ENCODE measurements around the gene PACSIN2. TPM values are rescaled to one million over a fixed set of nuclear protein-coding genes. Genes with fewer than 3 reads are reported as not detected.

Gene PACSIN2
- total and polyA plus RNA-seq, 7 donors: 44.2 to 126 (median 52.3) TPM

DNA sequence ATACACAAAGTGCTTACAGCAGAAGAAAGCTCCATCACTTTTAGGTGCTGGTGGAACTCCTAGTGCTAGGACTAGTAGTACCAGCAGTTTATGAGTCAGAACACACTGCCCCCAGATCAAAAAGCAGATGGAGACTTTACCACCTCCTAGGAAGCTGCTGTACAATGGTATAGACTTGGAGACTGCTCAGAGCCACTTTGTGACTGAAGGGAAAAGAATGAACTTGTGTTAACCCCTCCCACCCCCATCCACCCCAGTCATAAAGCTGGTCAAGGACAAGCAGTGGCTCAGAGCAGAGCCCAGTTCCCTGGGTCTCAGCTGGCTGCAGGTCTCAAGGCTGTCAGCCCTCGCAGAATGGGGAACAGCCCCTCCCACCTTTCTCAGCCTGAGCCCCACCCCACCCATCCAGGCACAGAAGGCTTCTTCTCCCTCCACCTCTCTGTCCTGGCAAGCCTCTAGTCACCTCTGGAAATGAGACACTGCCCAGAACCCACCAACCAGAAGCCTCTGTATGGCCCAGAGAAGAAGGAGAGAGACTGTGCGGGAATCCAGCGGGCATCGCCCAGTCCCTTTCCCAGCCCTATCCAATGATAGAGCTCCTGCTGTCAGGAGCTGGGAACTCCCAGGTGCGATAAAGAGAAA is 23.8 kb downstream of the PACSIN2 start:
- peak overlapping the region; percentile 39 to 93 (median 72) for H3K27ac ChIP-seq
- H3K27me3 ChIP-seq: no peaks in the 10 kb centered on the region
- H3K4me3 ChIP-seq: no peak overlapping the region
- intact Hi-C loops (cut with DNase I): loop anchor here (5.0 kb wide), 2 partner anchors 59 to 84 kb away; no protein-coding TSS in a partner anchor
- H3K36me3 ChIP-seq: no peaks in the 10 kb centered on the region
- peaks cover 0 to 81% (median 64%) of the 10 kb centered on the region in 4 donors for H3K4me1 ChIP-seq
- H3K9me3 ChIP-seq: no peaks in the 10 kb centered on the region
- peak; percentile 52 for DNase-seq
- TF ChIP-seq POLR2A (IDR thresholded peaks at IDR 0.05): no peak
- TF ChIP-seq EP300 (IDR thresholded peaks at IDR 0.05): peak in 1 of 4 donors; percentile 65
- peak in 1 of 4 donors; percentile 39 for TF ChIP-seq POLR2AphosphoS5 (IDR thresholded peaks at IDR 0.05)
- TF ChIP-seq, protein P1, sequence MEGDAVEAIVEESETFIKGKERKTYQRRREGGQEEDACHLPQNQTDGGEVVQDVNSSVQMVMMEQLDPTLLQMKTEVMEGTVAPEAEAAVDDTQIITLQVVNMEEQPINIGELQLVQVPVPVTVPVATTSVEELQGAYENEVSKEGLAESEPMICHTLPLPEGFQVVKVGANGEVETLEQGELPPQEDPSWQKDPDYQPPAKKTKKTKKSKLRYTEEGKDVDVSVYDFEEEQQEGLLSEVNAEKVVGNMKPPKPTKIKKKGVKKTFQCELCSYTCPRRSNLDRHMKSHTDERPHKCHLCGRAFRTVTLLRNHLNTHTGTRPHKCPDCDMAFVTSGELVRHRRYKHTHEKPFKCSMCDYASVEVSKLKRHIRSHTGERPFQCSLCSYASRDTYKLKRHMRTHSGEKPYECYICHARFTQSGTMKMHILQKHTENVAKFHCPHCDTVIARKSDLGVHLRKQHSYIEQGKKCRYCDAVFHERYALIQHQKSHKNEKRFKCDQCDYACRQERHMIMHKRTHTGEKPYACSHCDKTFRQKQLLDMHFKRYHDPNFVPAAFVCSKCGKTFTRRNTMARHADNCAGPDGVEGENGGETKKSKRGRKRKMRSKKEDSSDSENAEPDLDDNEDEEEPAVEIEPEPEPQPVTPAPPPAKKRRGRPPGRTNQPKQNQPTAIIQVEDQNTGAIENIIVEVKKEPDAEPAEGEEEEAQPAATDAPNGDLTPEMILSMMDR (IDR thresholded peaks at IDR 0.05): no peak
- 20 to 59% methylated on average over 5 of the region's 5 CpGs for WGBS, 2 donors

DNA sequence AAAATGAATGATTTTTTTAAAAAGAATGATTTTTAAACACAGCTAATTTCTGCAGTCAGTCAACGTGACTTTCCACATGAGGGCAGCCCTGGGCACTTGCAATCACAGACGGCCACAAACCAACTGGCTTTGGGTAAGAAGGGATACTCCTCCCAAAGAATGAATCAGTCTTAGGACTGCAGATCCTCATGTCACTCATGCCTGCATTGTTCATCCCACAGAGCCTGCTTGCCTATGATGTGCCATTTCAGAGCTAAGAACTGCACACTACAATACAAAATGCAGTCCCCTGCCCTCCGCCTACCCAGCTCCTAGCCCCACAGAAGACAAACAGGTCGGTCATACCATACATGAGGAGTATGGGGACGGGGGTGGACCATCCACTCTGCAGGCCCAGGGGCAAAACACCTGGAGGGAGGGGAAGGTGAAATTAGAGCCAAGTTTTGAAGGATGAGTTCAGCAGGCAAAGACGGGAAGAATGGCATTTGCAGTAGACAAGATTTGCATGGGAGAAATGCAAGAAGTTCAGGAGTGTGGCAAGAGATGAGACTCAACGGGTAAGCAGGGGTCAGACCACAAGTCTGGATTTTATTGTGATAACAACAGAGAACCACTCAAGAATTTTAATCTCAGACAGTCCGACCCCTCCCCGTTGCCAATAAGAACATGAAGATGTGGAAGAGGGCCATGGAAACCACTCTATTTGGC is 24.7 kb downstream of the PACSIN2 start:
- peak; percentile 71 for DNase-seq
- intact Hi-C loops (cut with DNase I): loop anchor here (5.0 kb wide), 2 partner anchors 58 to 83 kb away; no protein-coding TSS in a partner anchor
- TF ChIP-seq, protein P1 (IDR thresholded peaks at IDR 0.05): no peak
- TF ChIP-seq POLR2AphosphoS5 (IDR thresholded peaks at IDR 0.05): no peak
- TF ChIP-seq EP300 (IDR thresholded peaks at IDR 0.05): no peak
- no peak for TF ChIP-seq POLR2A (IDR thresholded peaks at IDR 0.05)
- no peaks in the 10 kb centered on the region for H3K36me3 ChIP-seq
- H3K9me3 ChIP-seq: no peaks in the 10 kb centered on the region
- peaks cover 0 to 81% (median 63%) of the 10 kb centered on the region in 4 donors for H3K4me1 ChIP-seq
- H3K27me3 ChIP-seq: no peaks in the 10 kb centered on the region
- no peak overlapping the region for H3K4me3 ChIP-seq
- WGBS, 2 donors: 70 to 76% methylated on average over 9 of the region's 9 CpGs
- peak overlapping the region in 3 of 4 donors; percentile 54 to 93 (median 89) for H3K27ac ChIP-seq

DNA sequence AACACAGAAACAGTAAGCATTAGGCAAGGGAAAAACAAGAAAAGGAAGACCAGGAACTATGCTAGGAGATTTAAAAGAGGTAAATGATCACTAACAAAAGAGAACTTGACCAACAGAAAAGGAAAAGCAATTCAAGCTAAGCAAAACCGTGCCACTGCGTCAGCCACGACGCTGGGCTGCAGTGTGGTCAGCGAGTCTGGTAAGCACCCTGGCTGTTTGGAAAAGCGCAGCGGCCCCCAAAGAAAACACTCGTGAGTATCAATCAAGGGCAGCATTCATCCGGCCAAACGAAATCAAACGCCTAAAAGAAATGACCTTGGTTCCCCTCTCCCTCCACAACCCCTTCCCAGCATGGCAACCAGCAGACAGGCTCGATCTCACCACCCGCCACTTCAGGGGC is 28.8 kb downstream of the PACSIN2 start:
- no peaks in the 10 kb centered on the region for H3K27me3 ChIP-seq
- no peaks in the 10 kb centered on the region for H3K9me3 ChIP-seq
- TF ChIP-seq, protein P1 (IDR thresholded peaks at IDR 0.05): no peak
- no peak for TF ChIP-seq EP300 (IDR thresholded peaks at IDR 0.05)
- no peak for TF ChIP-seq POLR2A (IDR thresholded peaks at IDR 0.05)
- TF ChIP-seq POLR2AphosphoS5 (IDR thresholded peaks at IDR 0.05): no peak
- no peaks in the 10 kb centered on the region for H3K36me3 ChIP-seq
- no peak overlapping the region for H3K27ac ChIP-seq
- H3K4me1 ChIP-seq: peaks cover 0 to 58% (median 37%) of the 10 kb centered on the region in 4 donors
- peak; percentile 27 for DNase-seq
- intact Hi-C loops (cut with DNase I): no loop called here
- no peak overlapping the region for H3K4me3 ChIP-seq
- WGBS, 2 donors: 91% methylated on average over 13 of the region's 13 CpGs

DNA sequence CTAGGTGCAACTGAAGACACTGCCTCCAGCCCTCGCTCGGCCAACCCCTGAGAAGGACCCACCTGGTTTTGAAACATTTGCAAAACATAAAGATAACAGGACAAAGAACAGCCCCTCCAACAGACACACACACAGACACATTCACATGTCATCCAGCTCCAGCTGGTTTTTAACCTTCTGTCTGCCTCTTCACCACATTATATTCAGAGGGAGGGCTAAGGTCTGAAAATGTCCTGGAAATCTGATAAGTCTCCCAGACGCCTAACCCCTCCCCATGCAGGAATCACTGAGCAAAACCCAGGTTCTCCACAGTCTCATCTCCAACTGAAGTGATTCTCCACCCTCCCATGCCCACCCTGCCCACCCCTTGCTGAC is 29.4 kb downstream of the PACSIN2 start:
- intact Hi-C loops (cut with DNase I): no loop called here
- Histone ChIP-seq H3K27ac (no peak overlapping the region), H3K27me3 (no peaks in the 10 kb centered on the region), H3K36me3 (no peaks in the 10 kb centered on the region), H3K4me1 (peaks cover 0 to 52% (median 31%) of the 10 kb centered on the region in 4 donors), H3K4me3 (no peak overlapping the region), H3K9me3 (no peaks in the 10 kb centered on the region)
- TF ChIP-seq POLR2AphosphoS5 (IDR thresholded peaks at IDR 0.05) (no peak), POLR2A (IDR thresholded peaks at IDR 0.05) (no peak), EP300 (IDR thresholded peaks at IDR 0.05) (no peak)
- TF ChIP-seq, protein P1 (IDR thresholded peaks at IDR 0.05): no peak
- DNase-seq: no peak
- WGBS, 2 donors: 89 to 92% methylated on average over 3 of the region's 3 CpGs

Data from sigmoid colon (tissue), 7 donors.